ENCODE data around the gene KCNJ5.

GRCh38 chr11:128898580-128899344 lies 7.6 kb downstream of the KCNJ5 start:
- TF ChIP-seq ZNF70 (CRISPR knock-in tag; IDR thresholded peaks at IDR 0.05) (no peak), ZFP3 (CRISPR knock-in tag; IDR thresholded peaks at IDR 0.05) (no peak), CSDC2 (CRISPR knock-in tag; IDR thresholded peaks at IDR 0.05) (no peak), POU6F1 (CRISPR knock-in tag; IDR thresholded peaks at IDR 0.05; ENCODE audit: borderline replicate concordance, low read depth) (no peak), GLIS3 (CRISPR knock-in tag; IDR thresholded peaks at IDR 0.05) (no peak), TOX (CRISPR knock-in tag; IDR thresholded peaks at IDR 0.05; ENCODE audit: borderline replicate concordance) (no peak)
